ENCODE measurements around the gene ZBTB16. TPM values are rescaled to one million over a fixed set of nuclear protein-coding genes. Genes with fewer than 3 reads are reported as not detected.

ZBTB16 gene
- total RNA-seq, 1 donor from 2014 or later: 0.54 TPM

- TF ChIP-seq CTCF (IDR thresholded peaks at IDR 0.05; ENCODE audit: unreplicated experiment): no peak
- peaks cover 14% of the 10 kb centered on the region for H3K27me3 Mint-ChIP-seq (ENCODE audit: unreplicated experiment)
- no peak overlapping the region for H3K27ac Mint-ChIP-seq (ENCODE audit: unreplicated experiment)
- DNase-seq (ENCODE audit: low spot score): peak; percentile 16
- H3K36me3 Mint-ChIP-seq (ENCODE audit: low read depth, unreplicated experiment): no peaks in the 10 kb centered on the region
- H3K4me3 Mint-ChIP-seq (ENCODE audit: unreplicated experiment): peak overlapping the region; percentile 88
- peaks cover 8% of the 10 kb centered on the region for H3K4me1 Mint-ChIP-seq (ENCODE audit: unreplicated experiment)
- no peaks in the 10 kb centered on the region for H3K9me3 Mint-ChIP-seq (ENCODE audit: unreplicated experiment)
These were observed 477 bp downstream of the ZBTB16 start for GRCh38 chr11:114059984-114060391.

GRCh38 chr11:114060392-114061047 is 1.0 kb downstream of the ZBTB16 start:
- peak; percentile 38 for DNase-seq (ENCODE audit: low spot score)
- peak overlapping the region; percentile 88 for H3K4me3 Mint-ChIP-seq (ENCODE audit: unreplicated experiment)
- TF ChIP-seq CTCF (IDR thresholded peaks at IDR 0.05; ENCODE audit: unreplicated experiment): no peak
- H3K9me3 Mint-ChIP-seq (ENCODE audit: unreplicated experiment): no peaks in the 10 kb centered on the region
- H3K36me3 Mint-ChIP-seq (ENCODE audit: low read depth, unreplicated experiment): no peaks in the 10 kb centered on the region
- no peak overlapping the region for H3K27ac Mint-ChIP-seq (ENCODE audit: unreplicated experiment)
- peaks cover 14% of the 10 kb centered on the region for H3K27me3 Mint-ChIP-seq (ENCODE audit: unreplicated experiment)
- H3K4me1 Mint-ChIP-seq (ENCODE audit: unreplicated experiment): peaks cover 8% of the 10 kb centered on the region

- peaks cover 8% of the 10 kb centered on the region for H3K4me1 Mint-ChIP-seq (ENCODE audit: unreplicated experiment)
- peaks cover 14% of the 10 kb centered on the region for H3K27me3 Mint-ChIP-seq (ENCODE audit: unreplicated experiment)
- no peak for TF ChIP-seq CTCF (IDR thresholded peaks at IDR 0.05; ENCODE audit: unreplicated experiment)
- no peaks in the 10 kb centered on the region for H3K9me3 Mint-ChIP-seq (ENCODE audit: unreplicated experiment)
- peak; percentile 18 for DNase-seq (ENCODE audit: low spot score)
- H3K36me3 Mint-ChIP-seq (ENCODE audit: low read depth, unreplicated experiment): no peaks in the 10 kb centered on the region
- H3K27ac Mint-ChIP-seq (ENCODE audit: unreplicated experiment): no peak overlapping the region
- peak overlapping the region; percentile 84 for H3K4me3 Mint-ChIP-seq (ENCODE audit: unreplicated experiment)
These were observed 1.7 kb downstream of the ZBTB16 start for GRCh38 chr11:114061048-114061680.

GRCh38 chr11:114061681-114062049 is 2.2 kb downstream of the ZBTB16 start:
- Mint-ChIP-seq H3K27me3 (ENCODE audit: unreplicated experiment) (peaks cover 14% of the 10 kb centered on the region), H3K36me3 (ENCODE audit: low read depth, unreplicated experiment) (no peaks in the 10 kb centered on the region), H3K27ac (ENCODE audit: unreplicated experiment) (no peak overlapping the region), H3K9me3 (ENCODE audit: unreplicated experiment) (no peaks in the 10 kb centered on the region), H3K4me1 (ENCODE audit: unreplicated experiment) (peaks cover 8% of the 10 kb centered on the region), H3K4me3 (ENCODE audit: unreplicated experiment) (peak overlapping the region; percentile 84)
- TF ChIP-seq CTCF (IDR thresholded peaks at IDR 0.05; ENCODE audit: unreplicated experiment): no peak
- no peak for DNase-seq (ENCODE audit: low spot score)

GRCh38 chr11:114062272-114062671 is 2.8 kb downstream of the ZBTB16 start:
- DNase-seq (ENCODE audit: low spot score): no peak
- Mint-ChIP-seq H3K9me3 (ENCODE audit: unreplicated experiment) (no peaks in the 10 kb centered on the region), H3K27ac (ENCODE audit: unreplicated experiment) (no peak overlapping the region), H3K27me3 (ENCODE audit: unreplicated experiment) (peaks cover 14% of the 10 kb centered on the region), H3K4me1 (ENCODE audit: unreplicated experiment) (peaks cover 8% of the 10 kb centered on the region), H3K36me3 (ENCODE audit: low read depth, unreplicated experiment) (no peaks in the 10 kb centered on the region), H3K4me3 (ENCODE audit: unreplicated experiment) (no peak overlapping the region)
- TF ChIP-seq CTCF (IDR thresholded peaks at IDR 0.05; ENCODE audit: unreplicated experiment): no peak

All from endothelial cell (in vitro differentiated cells).